ENCODE results near the gene INPP5A.

Gene INPP5A

DNA sequence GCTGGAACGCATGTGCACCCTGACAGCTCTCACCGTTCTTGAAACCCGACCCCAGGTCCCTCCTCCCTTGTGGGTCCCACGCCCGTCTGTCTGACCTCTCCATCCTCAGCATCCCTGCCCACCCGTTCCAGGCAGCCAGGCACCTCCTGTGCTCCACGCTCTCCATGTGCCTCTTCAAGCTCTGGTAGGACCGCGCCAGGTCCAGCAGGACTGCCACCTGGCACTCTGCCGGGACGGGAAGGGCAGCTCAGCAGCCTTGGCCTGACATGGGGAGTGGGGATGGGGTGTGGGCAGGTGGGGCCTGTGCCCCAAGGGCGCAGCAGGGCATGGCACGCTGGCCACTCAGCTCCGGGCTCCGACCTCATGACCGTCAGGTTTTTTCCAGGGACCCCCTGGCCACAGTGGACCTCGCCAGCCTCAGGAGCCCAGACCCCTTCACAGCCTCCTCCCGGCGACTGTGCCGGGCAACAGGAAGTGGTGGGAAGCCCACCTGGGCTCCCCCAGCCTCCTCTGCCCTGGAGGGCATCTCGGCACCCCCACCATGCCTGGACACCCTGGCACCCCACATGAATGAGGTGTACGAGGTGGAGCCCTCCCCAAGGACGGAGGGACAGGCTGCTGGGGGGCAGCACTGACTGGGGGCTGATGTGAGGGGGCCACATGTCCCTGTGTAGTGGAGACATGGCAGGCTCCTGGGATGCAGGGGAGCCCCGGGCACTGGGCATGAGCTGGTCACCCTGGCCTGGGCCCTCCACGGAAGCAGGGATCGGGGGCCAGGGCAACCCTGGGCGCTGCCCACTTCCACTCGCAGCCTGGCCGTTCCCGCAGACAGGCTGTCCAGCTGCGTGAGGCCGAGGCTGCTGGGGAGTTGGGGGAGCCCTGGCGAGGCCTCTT lies 273.5 kb downstream of the INPP5A start:
- Histone ChIP-seq H3K9me2 (replicated peaks; ENCODE audit: low read depth, low read length) (no peaks in the 10 kb centered on the region), H3K4me1 (ENCODE audit: insufficient read depth, low read length, poor library complexity, severe bottlenecking) (no peaks in the 10 kb centered on the region), H2AFZ (ENCODE audit: low read length) (no peak overlapping the region), H3K4me2 (ENCODE audit: low read depth, low read length, poor library complexity, severe bottlenecking) (no peak overlapping the region), H3K4me3 (ENCODE audit: low read length, poor library complexity, severe bottlenecking) (no peak overlapping the region), H3K9me3 (ENCODE audit: insufficient read depth, low read depth, low read length) (no peaks in the 10 kb centered on the region), H3K36me3 (ENCODE audit: insufficient read depth, low read length) (no peaks in the 10 kb centered on the region), H3K79me2 (ENCODE audit: insufficient read depth, low read length) (no peaks in the 10 kb centered on the region), H3K27me3 (ENCODE audit: insufficient read depth, low read length, poor library complexity, severe bottlenecking) (no peaks in the 10 kb centered on the region), H3K9ac (ENCODE audit: low read depth, low read length, poor library complexity, severe bottlenecking) (no peak overlapping the region), H4K20me1 (ENCODE audit: insufficient read depth, low read length, poor library complexity, severe bottlenecking) (no peaks in the 10 kb centered on the region), H3F3A (ENCODE audit: low read depth) (no peaks in the 10 kb centered on the region)
- no peak for TF ChIP-seq CTCF (conservative IDR thresholded peaks at IDR 0.05; ENCODE audit: low read length)
- TF ChIP-seq EZH2phosphoT487 (IDR thresholded peaks at IDR 0.05; ENCODE audit: borderline replicate concordance): no peak

GRCh38 chr10:132811891-132812481 lies 274.4 kb downstream of the INPP5A start:
- H3K4me3 ChIP-seq (ENCODE audit: low read length, poor library complexity, severe bottlenecking): no peak overlapping the region
- H3K4me2 ChIP-seq (ENCODE audit: low read depth, low read length, poor library complexity, severe bottlenecking): no peak overlapping the region
- no peaks in the 10 kb centered on the region for H3K36me3 ChIP-seq (ENCODE audit: insufficient read depth, low read length)
- no peaks in the 10 kb centered on the region for H4K20me1 ChIP-seq (ENCODE audit: insufficient read depth, low read length, poor library complexity, severe bottlenecking)
- H3K79me2 ChIP-seq (ENCODE audit: insufficient read depth, low read length): no peaks in the 10 kb centered on the region
- H3K4me1 ChIP-seq (ENCODE audit: insufficient read depth, low read length, poor library complexity, severe bottlenecking): no peaks in the 10 kb centered on the region
- no peak overlapping the region for H2AFZ ChIP-seq (ENCODE audit: low read length)
- H3K9me2 ChIP-seq (replicated peaks; ENCODE audit: low read depth, low read length): no peaks in the 10 kb centered on the region
- H3K27me3 ChIP-seq (ENCODE audit: insufficient read depth, low read length, poor library complexity, severe bottlenecking): no peaks in the 10 kb centered on the region
- TF ChIP-seq EZH2phosphoT487 (IDR thresholded peaks at IDR 0.05; ENCODE audit: borderline replicate concordance) (no peak), CTCF (conservative IDR thresholded peaks at IDR 0.05; ENCODE audit: low read length) (no peak)
- no peak overlapping the region for H3K9ac ChIP-seq (ENCODE audit: low read depth, low read length, poor library complexity, severe bottlenecking)
- no peaks in the 10 kb centered on the region for H3F3A ChIP-seq (ENCODE audit: low read depth)
- H3K9me3 ChIP-seq (ENCODE audit: insufficient read depth, low read depth, low read length): no peaks in the 10 kb centered on the region

GRCh38 chr10:132812520-132812919 lies 274.9 kb downstream of the INPP5A start:
- H3K9ac ChIP-seq (ENCODE audit: low read depth, low read length, poor library complexity, severe bottlenecking): no peak overlapping the region
- no peaks in the 10 kb centered on the region for H3K79me2 ChIP-seq (ENCODE audit: insufficient read depth, low read length)
- no peak overlapping the region for H2AFZ ChIP-seq (ENCODE audit: low read length)
- H3F3A ChIP-seq (ENCODE audit: low read depth): no peaks in the 10 kb centered on the region
- no peaks in the 10 kb centered on the region for H3K36me3 ChIP-seq (ENCODE audit: insufficient read depth, low read length)
- H3K9me3 ChIP-seq (ENCODE audit: insufficient read depth, low read depth, low read length): no peaks in the 10 kb centered on the region
- no peaks in the 10 kb centered on the region for H4K20me1 ChIP-seq (ENCODE audit: insufficient read depth, low read length, poor library complexity, severe bottlenecking)
- H3K9me2 ChIP-seq (replicated peaks; ENCODE audit: low read depth, low read length): no peaks in the 10 kb centered on the region
- no peak overlapping the region for H3K4me3 ChIP-seq (ENCODE audit: low read length, poor library complexity, severe bottlenecking)
- H3K4me1 ChIP-seq (ENCODE audit: insufficient read depth, low read length, poor library complexity, severe bottlenecking): no peaks in the 10 kb centered on the region
- no peak for TF ChIP-seq EZH2phosphoT487 (IDR thresholded peaks at IDR 0.05; ENCODE audit: borderline replicate concordance)
- no peak for TF ChIP-seq CTCF (conservative IDR thresholded peaks at IDR 0.05; ENCODE audit: low read length)
- no peak overlapping the region for H3K4me2 ChIP-seq (ENCODE audit: low read depth, low read length, poor library complexity, severe bottlenecking)
- no peaks in the 10 kb centered on the region for H3K27me3 ChIP-seq (ENCODE audit: insufficient read depth, low read length, poor library complexity, severe bottlenecking)

All from Loucy (cell line).